C4-2B (cell line): ENCODE data around the gene STX18.

ENCODE experiments used
- CTCF ChIP-seq: fragments of 450-650 bp; conservative IDR thresholded peaks from 2 replicates; pipeline ENCODE4 v1.5.1; 2017; ENCODE audit warnings: mild to moderate bottlenecking
- ZFX ChIP-seq: fragments of 450-650 bp; IDR thresholded peaks from 2 replicates; pipeline ENCODE4 v1.6.1; 2017

- TF ChIP-seq CTCF (no peak), ZFX (no peak)
These were observed 126.6 kb downstream of the STX18 start for GRCh38 chr4:4415107-4415805.
